ENCODE measurements around the gene ASB15.
"Not testable (repeated sequence)": the region's sequence is repeated elsewhere in the genome, so short reads cannot be mapped to it uniquely, and the experiment has no call there.

ASB15 gene

GRCh38 chr7:123599766-123600165 lies 1.9 kb upstream of the ASB15 start:
- no peak for DNase-seq

GRCh38 chr7:123600876-123601275 lies 745 bp upstream of the ASB15 start:
- DNase-seq = no peak

GRCh38 chr7:123602648-123603047 lies 1.0 kb downstream of the ASB15 start:
- no peak for DNase-seq

- DNase-seq = no peak
Measured at GRCh38 chr7:123604739-123605138, 3.1 kb downstream of the ASB15 start.

- DNase-seq = no peak
Measured at GRCh38 chr7:123607423-123607975, 5.9 kb downstream of the ASB15 start.

GRCh38 chr7:123608991-123609882 lies 7.6 kb downstream of the ASB15 start:
- DNase-seq = no peak

- DNase-seq = no peak
Measured at GRCh38 chr7:123609883-123610239, 8.2 kb downstream of the ASB15 start.

- DNase-seq = no peak
Measured at GRCh38 chr7:123612024-123612423, 10.4 kb downstream of the ASB15 start.

- DNase-seq = no peak
Measured at GRCh38 chr7:123615344-123615743, 13.7 kb downstream of the ASB15 start.

- DNase-seq = no peak
Measured at GRCh38 chr7:123616223-123616622, 14.6 kb downstream of the ASB15 start.

GRCh38 chr7:123621707-123622106 lies 20.1 kb downstream of the ASB15 start:
- no peak for DNase-seq

GRCh38 chr7:123622660-123623386 lies 21.2 kb downstream of the ASB15 start:
- DNase-seq = no peak

GRCh38 chr7:123624527-123625183 lies 23.0 kb downstream of the ASB15 start:
- DNase-seq = peak; percentile 2 to 6

- DNase-seq = no peak
Measured at GRCh38 chr7:123625254-123625653, 23.6 kb downstream of the ASB15 start.

- no peak for DNase-seq
Measured at GRCh38 chr7:123627851-123628250, 26.2 kb downstream of the ASB15 start.

GRCh38 chr7:123628829-123629228 lies 27.2 kb downstream of the ASB15 start:
- DNase-seq = no peak

- DNase-seq = no peak
Measured at GRCh38 chr7:123629281-123629680, 27.7 kb downstream of the ASB15 start.

- DNase-seq = no peak
Measured at GRCh38 chr7:123632808-123633207, 31.2 kb downstream of the ASB15 start.

GRCh38 chr7:123633553-123633952 lies 31.9 kb downstream of the ASB15 start:
- no peak for DNase-seq

GRCh38 chr7:123634011-123634573 lies 32.5 kb downstream of the ASB15 start:
- DNase-seq = not testable (repeated sequence)

GRCh38 chr7:123635551-123636359 lies 34.1 kb downstream of the ASB15 start:
- DNase-seq = peak in 1 of 2 experiments; percentile 20

- DNase-seq = no peak
Measured at GRCh38 chr7:123637203-123637602, 35.6 kb downstream of the ASB15 start.

Measured in AML-193 (cell line).